ENCODE data around the gene MYH15. TPM values are rescaled to one million over a fixed set of nuclear protein-coding genes. Genes with fewer than 3 reads are reported as not detected.

MYH15 gene
- total and polyA plus RNA-seq, 2 of the 8 experiments (the other 6 are each of a cell fraction or from before 2014, with no cell fraction given): under 0.01 TPM; not detected in 1

DNA sequence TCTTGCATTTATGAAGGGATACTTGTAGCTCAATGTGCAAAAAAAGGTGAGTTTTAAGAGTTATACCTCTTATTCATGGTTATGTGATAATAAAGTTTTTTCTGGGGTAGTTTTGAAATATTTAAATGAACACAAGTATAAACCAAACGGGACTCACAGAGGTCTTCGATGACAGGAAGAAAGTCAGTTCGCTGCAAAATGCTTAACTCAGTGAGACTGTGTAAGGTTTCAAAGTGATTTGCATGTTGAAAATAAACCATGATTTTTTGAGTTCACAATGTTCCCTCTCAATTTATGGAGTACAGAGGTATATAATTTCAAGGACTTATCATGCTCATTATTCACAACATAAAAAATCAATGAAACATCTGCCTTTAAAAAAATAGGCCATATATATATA is 36.3 kb upstream of the MYH15 start (continued):
- no peak for TF ChIP-seq BCL11A (IDR thresholded peaks at IDR 0.05; ENCODE audit: low read depth in 2 of 2, low read length in 2 of 2)
- TF ChIP-seq YY1 (IDR thresholded peaks at IDR 0.05; ENCODE audit: low read depth, low read length): no peak
- no peak for TF ChIP-seq ASH2L (IDR thresholded peaks at IDR 0.05; ENCODE audit: low read length)
- TF ChIP-seq SAP30 (IDR thresholded peaks at IDR 0.05; ENCODE audit: insufficient read depth, insufficient replicate concordance, low read length): no peak
- no peak for TF ChIP-seq MAFK (IDR thresholded peaks at IDR 0.05; ENCODE audit: low read depth, low read length)
- TF ChIP-seq RNF2 (IDR thresholded peaks at IDR 0.05; ENCODE audit: borderline replicate concordance, low read depth, low read length, missing control alignments, poor library complexity, severe bottlenecking): no peak
- TF ChIP-seq, protein P1, sequence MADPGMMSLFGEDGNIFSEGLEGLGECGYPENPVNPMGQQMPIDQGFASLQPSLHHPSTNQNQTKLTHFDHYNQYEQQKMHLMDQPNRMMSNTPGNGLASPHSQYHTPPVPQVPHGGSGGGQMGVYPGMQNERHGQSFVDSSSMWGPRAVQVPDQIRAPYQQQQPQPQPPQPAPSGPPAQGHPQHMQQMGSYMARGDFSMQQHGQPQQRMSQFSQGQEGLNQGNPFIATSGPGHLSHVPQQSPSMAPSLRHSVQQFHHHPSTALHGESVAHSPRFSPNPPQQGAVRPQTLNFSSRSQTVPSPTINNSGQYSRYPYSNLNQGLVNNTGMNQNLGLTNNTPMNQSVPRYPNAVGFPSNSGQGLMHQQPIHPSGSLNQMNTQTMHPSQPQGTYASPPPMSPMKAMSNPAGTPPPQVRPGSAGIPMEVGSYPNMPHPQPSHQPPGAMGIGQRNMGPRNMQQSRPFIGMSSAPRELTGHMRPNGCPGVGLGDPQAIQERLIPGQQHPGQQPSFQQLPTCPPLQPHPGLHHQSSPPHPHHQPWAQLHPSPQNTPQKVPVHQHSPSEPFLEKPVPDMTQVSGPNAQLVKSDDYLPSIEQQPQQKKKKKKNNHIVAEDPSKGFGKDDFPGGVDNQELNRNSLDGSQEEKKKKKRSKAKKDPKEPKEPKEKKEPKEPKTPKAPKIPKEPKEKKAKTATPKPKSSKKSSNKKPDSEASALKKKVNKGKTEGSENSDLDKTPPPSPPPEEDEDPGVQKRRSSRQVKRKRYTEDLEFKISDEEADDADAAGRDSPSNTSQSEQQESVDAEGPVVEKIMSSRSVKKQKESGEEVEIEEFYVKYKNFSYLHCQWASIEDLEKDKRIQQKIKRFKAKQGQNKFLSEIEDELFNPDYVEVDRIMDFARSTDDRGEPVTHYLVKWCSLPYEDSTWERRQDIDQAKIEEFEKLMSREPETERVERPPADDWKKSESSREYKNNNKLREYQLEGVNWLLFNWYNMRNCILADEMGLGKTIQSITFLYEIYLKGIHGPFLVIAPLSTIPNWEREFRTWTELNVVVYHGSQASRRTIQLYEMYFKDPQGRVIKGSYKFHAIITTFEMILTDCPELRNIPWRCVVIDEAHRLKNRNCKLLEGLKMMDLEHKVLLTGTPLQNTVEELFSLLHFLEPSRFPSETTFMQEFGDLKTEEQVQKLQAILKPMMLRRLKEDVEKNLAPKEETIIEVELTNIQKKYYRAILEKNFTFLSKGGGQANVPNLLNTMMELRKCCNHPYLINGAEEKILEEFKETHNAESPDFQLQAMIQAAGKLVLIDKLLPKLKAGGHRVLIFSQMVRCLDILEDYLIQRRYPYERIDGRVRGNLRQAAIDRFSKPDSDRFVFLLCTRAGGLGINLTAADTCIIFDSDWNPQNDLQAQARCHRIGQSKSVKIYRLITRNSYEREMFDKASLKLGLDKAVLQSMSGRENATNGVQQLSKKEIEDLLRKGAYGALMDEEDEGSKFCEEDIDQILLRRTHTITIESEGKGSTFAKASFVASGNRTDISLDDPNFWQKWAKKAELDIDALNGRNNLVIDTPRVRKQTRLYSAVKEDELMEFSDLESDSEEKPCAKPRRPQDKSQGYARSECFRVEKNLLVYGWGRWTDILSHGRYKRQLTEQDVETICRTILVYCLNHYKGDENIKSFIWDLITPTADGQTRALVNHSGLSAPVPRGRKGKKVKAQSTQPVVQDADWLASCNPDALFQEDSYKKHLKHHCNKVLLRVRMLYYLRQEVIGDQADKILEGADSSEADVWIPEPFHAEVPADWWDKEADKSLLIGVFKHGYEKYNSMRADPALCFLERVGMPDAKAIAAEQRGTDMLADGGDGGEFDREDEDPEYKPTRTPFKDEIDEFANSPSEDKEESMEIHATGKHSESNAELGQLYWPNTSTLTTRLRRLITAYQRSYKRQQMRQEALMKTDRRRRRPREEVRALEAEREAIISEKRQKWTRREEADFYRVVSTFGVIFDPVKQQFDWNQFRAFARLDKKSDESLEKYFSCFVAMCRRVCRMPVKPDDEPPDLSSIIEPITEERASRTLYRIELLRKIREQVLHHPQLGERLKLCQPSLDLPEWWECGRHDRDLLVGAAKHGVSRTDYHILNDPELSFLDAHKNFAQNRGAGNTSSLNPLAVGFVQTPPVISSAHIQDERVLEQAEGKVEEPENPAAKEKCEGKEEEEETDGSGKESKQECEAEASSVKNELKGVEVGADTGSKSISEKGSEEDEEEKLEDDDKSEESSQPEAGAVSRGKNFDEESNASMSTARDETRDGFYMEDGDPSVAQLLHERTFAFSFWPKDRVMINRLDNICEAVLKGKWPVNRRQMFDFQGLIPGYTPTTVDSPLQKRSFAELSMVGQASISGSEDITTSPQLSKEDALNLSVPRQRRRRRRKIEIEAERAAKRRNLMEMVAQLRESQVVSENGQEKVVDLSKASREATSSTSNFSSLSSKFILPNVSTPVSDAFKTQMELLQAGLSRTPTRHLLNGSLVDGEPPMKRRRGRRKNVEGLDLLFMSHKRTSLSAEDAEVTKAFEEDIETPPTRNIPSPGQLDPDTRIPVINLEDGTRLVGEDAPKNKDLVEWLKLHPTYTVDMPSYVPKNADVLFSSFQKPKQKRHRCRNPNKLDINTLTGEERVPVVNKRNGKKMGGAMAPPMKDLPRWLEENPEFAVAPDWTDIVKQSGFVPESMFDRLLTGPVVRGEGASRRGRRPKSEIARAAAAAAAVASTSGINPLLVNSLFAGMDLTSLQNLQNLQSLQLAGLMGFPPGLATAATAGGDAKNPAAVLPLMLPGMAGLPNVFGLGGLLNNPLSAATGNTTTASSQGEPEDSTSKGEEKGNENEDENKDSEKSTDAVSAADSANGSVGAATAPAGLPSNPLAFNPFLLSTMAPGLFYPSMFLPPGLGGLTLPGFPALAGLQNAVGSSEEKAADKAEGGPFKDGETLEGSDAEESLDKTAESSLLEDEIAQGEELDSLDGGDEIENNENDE (IDR thresholded peaks at IDR 0.05; ENCODE audit: insufficient replicate concordance, low read length): no peak
- TF ChIP-seq, protein P2, sequence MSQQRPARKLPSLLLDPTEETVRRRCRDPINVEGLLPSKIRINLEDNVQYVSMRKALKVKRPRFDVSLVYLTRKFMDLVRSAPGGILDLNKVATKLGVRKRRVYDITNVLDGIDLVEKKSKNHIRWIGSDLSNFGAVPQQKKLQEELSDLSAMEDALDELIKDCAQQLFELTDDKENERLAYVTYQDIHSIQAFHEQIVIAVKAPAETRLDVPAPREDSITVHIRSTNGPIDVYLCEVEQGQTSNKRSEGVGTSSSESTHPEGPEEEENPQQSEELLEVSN (IDR thresholded peaks at IDR 0.05): no peak
- TF ChIP-seq NRF1 (IDR thresholded peaks at IDR 0.05; ENCODE audit: low read depth, low read length): no peak
- TF ChIP-seq SIX5 (IDR thresholded peaks at IDR 0.05; ENCODE audit: low read depth, low read length): no peak
